HCT116 (cell line): ENCODE results near the gene SMIM33. TPM values are rescaled to one million over a fixed set of nuclear protein-coding genes. Genes with fewer than 3 reads are reported as not detected.
A peak's percentile ranks its signal among the peaks of the same experiment; 100 is the strongest.

ENCODE experiments used
- ATAC-seq: fragments of 200-7000 bp; cut with Tn5 transposase; 2 replicates; pipeline ENCODE4 v1.9.1; 2020; ENCODE audit warnings: mild to moderate bottlenecking, moderate library complexity
- BruUV-seq: library from RNA; stranded (reverse); fragments of 400-500 nt; replicated peaks from 2 replicates; lab custom pipeline; 2021; lab: Mats Ljungman, UMichigan
- CTCF ChIA-PET: fragments of 300-600 bp; sonication (Branson Sonifier 250); formaldehyde crosslinking; loops from one replicate; lab custom pipeline; 2021; ENCODE audit warnings: antibody characterized with exemption; lab: Charles Lee
- POLR2A ChIA-PET: fragments of 300-600, 350-600 bp; sonication (Branson Sonifier 250); formaldehyde crosslinking; loops from one replicate; lab custom pipeline; 2021; ENCODE audit warnings: antibody characterized with exemption; lab: Charles Lee
- RAD21 ChIA-PET, 2 experiments: fragments of 300-600 bp; sonication (Branson Sonifier 250); formaldehyde crosslinking; loops; one replicate each; lab custom pipeline; 2023; ENCODE audit warnings: low total read pairs in 2 of 2; ENCODE audit not compliant: uncharacterized antibody in 2 of 2, unreplicated experiment in 2 of 2, low non-redundant PET in 1 of 2; lab: Charles Lee
- DNase-seq: peaks from one replicate; pipeline ENCODE4 v3.0.0-alpha.2; 2010; ENCODE audit warnings: low read depth, low spot score
- H2AFZ ChIP-seq: fragments of 200-600 bp; shearing (Covaris generic), sonication (generic); 2 replicates; pipeline ENCODE4 v1.6.1; 2017; ENCODE audit warnings: low read depth, mixed run types, mixed read lengths, antibody characterized with exemption, low read length; ENCODE audit not compliant: poor library complexity, severe bottlenecking
- H3K27ac ChIP-seq: 2 replicates; pipeline ENCODE4 v1.5.1; 2012; ENCODE audit warnings: low read depth, low read length
- H3K27me3 ChIP-seq: fragments of 200-600 bp; sonication (generic); 2 replicates; pipeline ENCODE4 v1.6.1; 2016; ENCODE audit warnings: mixed run types, low read length, mixed read lengths; ENCODE audit not compliant: insufficient read depth
- H3K36me3 ChIP-seq, 2 experiments: fragments of 200-500 bp in 1 of 2; fragments of 200-600 bp in 1 of 2; sonication (Bioruptor generic) in 1 of 2; sonication (generic) in 1 of 2; 2 replicates each; pipeline versions ENCODE4 v1.5.1 to v1.6.1; 2014 to 2016; ENCODE audit warnings: low read length in 2 of 2, inconsistent platforms in 1 of 2, mixed read lengths in 1 of 2, mixed run types in 1 of 2; ENCODE audit not compliant: insufficient read depth in 2 of 2, control insufficient read depth in 1 of 2
- H3K4me1 ChIP-seq, 2 experiments: fragments of 200-600 bp in 1 of 2; sonication (generic) in 1 of 2; 2 replicates each; pipeline versions ENCODE4 v1.5.1 to v1.6.1; 2012 to 2017; ENCODE audit warnings: low read length in 2 of 2, inconsistent platforms in 1 of 2, mild to moderate bottlenecking in 1 of 2, mixed read lengths in 1 of 2, mixed run types in 1 of 2, moderate library complexity in 1 of 2; ENCODE audit not compliant: insufficient read depth in 2 of 2, control insufficient read depth in 1 of 2
- H3K4me2 ChIP-seq: fragments of 200-600 bp; sonication (generic); 2 replicates; pipeline ENCODE4 v1.6.1; 2017; ENCODE audit warnings: mixed run types, low read length, mixed read lengths
- H3K4me3 ChIP-seq, 2 experiments: fragments of 200-600 bp in 1 of 2; sonication (generic) in 1 of 2; replicated peaks in 1 of 2; 2 replicates each; pipeline ENCODE4 v1.5.1; 2011 to 2016; ENCODE audit warnings: low read length in 2 of 2, control low read depth in 1 of 2, low read depth in 1 of 2, mild to moderate bottlenecking in 1 of 2, mixed read lengths in 1 of 2, mixed run types in 1 of 2
- H3K79me2 ChIP-seq: fragments of 200-600 bp; sonication (generic); 2 replicates; pipeline ENCODE4 v1.6.1; 2017; ENCODE audit warnings: mild to moderate bottlenecking, mixed run types, low read length, moderate library complexity, mixed read lengths; ENCODE audit not compliant: insufficient read depth
- H3K9ac ChIP-seq: fragments of 200-600 bp; sonication (generic); 2 replicates; pipeline ENCODE4 v1.6.1; 2016; ENCODE audit warnings: low read length, mixed read lengths
- H3K9me2 ChIP-seq: fragments of 200-600 bp; sonication (generic), shearing (Covaris generic); 2 replicates; pipeline ENCODE4 v1.6.1; 2017; ENCODE audit warnings: mixed run types, mild to moderate bottlenecking, moderate library complexity; ENCODE audit not compliant: insufficient read depth
- H3K9me3 ChIP-seq, 2 experiments: fragments of 200-500 bp in 1 of 2; fragments of 200-600 bp in 1 of 2; sonication (Bioruptor generic) in 1 of 2; sonication (generic) in 1 of 2; 2 replicates each; pipeline ENCODE4 v1.6.1; 2014 to 2017; ENCODE audit warnings: low read length in 2 of 2, mixed read lengths in 2 of 2, inconsistent platforms in 1 of 2, low read depth in 1 of 2, mild to moderate bottlenecking in 1 of 2, mixed run types in 1 of 2, moderate library complexity in 1 of 2; ENCODE audit not compliant: control insufficient read depth in 1 of 2, insufficient read depth in 1 of 2
- H4K20me1 ChIP-seq: fragments of 200-600 bp; sonication (generic), shearing (Covaris generic); 2 replicates; pipeline ENCODE4 v1.6.1; 2017; ENCODE audit warnings: mixed run types, mild to moderate bottlenecking, moderate library complexity; ENCODE audit not compliant: insufficient read depth
- CBX3 ChIP-seq: IDR thresholded peaks from 2 replicates; pipeline ENCODE4 v1.6.1; 2012; ENCODE audit warnings: low read depth
- CEBPB ChIP-seq: IDR thresholded peaks from 2 replicates; pipeline ENCODE4 v1.6.1; 2012; ENCODE audit warnings: low read depth
- EGR1 ChIP-seq: IDR thresholded peaks from 2 replicates; pipeline ENCODE4 v1.6.1; 2012; ENCODE audit warnings: low read depth
- EZH2phosphoT487 ChIP-seq: fragments of 200-600 bp; IDR thresholded peaks from 2 replicates; pipeline ENCODE4 v1.6.1; 2018; ENCODE audit warnings: antibody characterized with exemption, borderline replicate concordance
- FOSL1 ChIP-seq: IDR thresholded peaks from 2 replicates; pipeline ENCODE4 v1.6.1; 2012; ENCODE audit warnings: low read depth
- JUND ChIP-seq: IDR thresholded peaks from 2 replicates; pipeline ENCODE4 v1.6.1; 2012
- POLR2A ChIP-seq: IDR thresholded peaks from 2 replicates; pipeline ENCODE4 v1.7.0; 2011; ENCODE audit warnings: borderline replicate concordance; ENCODE audit not compliant: insufficient read depth, insufficient read length; ENCODE audit errors: extremely low read depth
- POLR2AphosphoS5 ChIP-seq: IDR thresholded peaks from 2 replicates; pipeline ENCODE4 v1.6.1; 2011; ENCODE audit warnings: mild to moderate bottlenecking, low read depth, low read length, moderate library complexity
- REST ChIP-seq: IDR thresholded peaks from 2 replicates; pipeline ENCODE4 v1.6.1; 2012; ENCODE audit warnings: low read depth
- SRF ChIP-seq: IDR thresholded peaks from 2 replicates; pipeline ENCODE4 v1.6.1; 2012; ENCODE audit warnings: low read depth
- TCF7L2 ChIP-seq: IDR thresholded peaks from 2 replicates; pipeline ENCODE4 v1.7.0; 2011; ENCODE audit warnings: borderline replicate concordance, inconsistent platforms; ENCODE audit not compliant: insufficient read depth, insufficient read length; ENCODE audit errors: extremely low read depth
- ZFX ChIP-seq: fragments of 450-650 bp; IDR thresholded peaks from 2 replicates; pipeline ENCODE4 v1.6.1; 2017
- intact Hi-C: fragments of 100-400 bp; cut with micrococcal nuclease; formaldehyde crosslinking; loops from 2 replicates; pipeline ENCODE4 v1.10.0; 2022
- total RNA-seq: library from RNA; stranded (reverse); gene quantifications from one replicate; pipeline ENCODE4 v1.2.1, GENCODE V29; 2021; ENCODE audit not compliant: unreplicated experiment

Gene SMIM33
- total RNA-seq, 1 experiment from 2014 or later, result not detected

- TF ChIP-seq POLR2AphosphoS5, result no peak
These were observed 24.0 kb downstream of the SMIM33 start (continued) for GRCh38 chr5:139494832-139495231.

GRCh38 chr5:139495638-139496435 is 25.0 kb downstream of the SMIM33 start:
- CTCF ChIA-PET, result interaction anchor here (1.3 to 3.2 kb wide), 2 partner anchors 18 to 75 kb away, joined by 3 to 13 read pairs; no protein-coding TSS in a partner anchor
- intact Hi-C loops, result no loop called here
- H3K79me2 ChIP-seq, result no peaks in the 10 kb centered on the region

GRCh38 chr5:139501381-139501780 is 30.6 kb downstream of the SMIM33 start:
- CTCF ChIA-PET, result no interaction called here
- POLR2A ChIA-PET, result no interaction called here
- no peaks in the 10 kb centered on the region for H4K20me1 ChIP-seq
- peaks cover 0 to 1% of the 10 kb centered on the region in 2 experiments; a peak in 2 of 4 replicates for H3K4me1 ChIP-seq
- H3K27me3 ChIP-seq, result no peaks in the 10 kb centered on the region
- H3K4me3 ChIP-seq, result no peak overlapping the region
- H3K79me2 ChIP-seq, result no peaks in the 10 kb centered on the region
- TF ChIP-seq EGR1, result no peak
- no peak for TF ChIP-seq REST
- no peak for TF ChIP-seq CEBPB
- no peak for TF ChIP-seq ZFX
- TF ChIP-seq, all 23 proteins: peak for 0
- intact Hi-C loops, result no loop called here
- Histone ChIP-seq H3K4me2 (no peak overlapping the region), H3K9me2 (no peaks in the 10 kb centered on the region), H3K9me3 (no peaks in the 10 kb centered on the region), H2AFZ (no peak overlapping the region), H3K36me3 (no peaks in the 10 kb centered on the region), H3K9ac (no peak overlapping the region), H3K27ac (no peak overlapping the region)
- RAD21 ChIA-PET, result interaction anchor here in 1 of 2 experiments (0.7 kb wide), 1 partner anchor 248 kb away, joined by 3 read pairs; no protein-coding TSS in a partner anchor
- DNase-seq (no peak), ATAC-seq (no peak)
- no TSS peak for BruUV-seq

More at GRCh38 chr5:139495638-139496435, 25.0 kb downstream of the SMIM33 start:
- no TSS peak for BruUV-seq
- Histone ChIP-seq H3K4me3 (no peak overlapping the region), H3K9ac (no peak overlapping the region), H3K36me3 (no peaks in the 10 kb centered on the region), H3K9me3 (no peaks in the 10 kb centered on the region), H3K9me2 (no peaks in the 10 kb centered on the region), H3K27ac (no peak overlapping the region), H3K4me2 (peak overlapping the region; percentile 42; the same call in 1 of the 2 replicates), H3K4me1 (peaks cover 9 to 30% of the 10 kb centered on the region in 2 experiments), H2AFZ (peak overlapping the region; percentile 28), H4K20me1 (no peaks in the 10 kb centered on the region), H3K27me3 (no peaks in the 10 kb centered on the region)
- ATAC-seq, result no peak
- TF ChIP-seq SRF (no peak), EZH2phosphoT487 (no peak), ZFX (no peak), POLR2A (no peak), TCF7L2 (no peak), FOSL1 (peak; percentile 50), JUND (peak; percentile 28; the same call in 1 of the 2 replicates), CBX3 (no peak)
- ChIA-PET RAD21 (no interaction called here), POLR2A (interaction anchor here (1.0 kb wide), 1 partner anchor 56 kb away, joined by 3 read pairs; the partner anchor contains the start of gene DNAJC18)
- no peak for DNase-seq
